ENCODE measurements around the gene KLC4. TPM values are rescaled to one million over a fixed set of nuclear protein-coding genes. Genes with fewer than 3 reads are reported as not detected.

The KLC4 gene
- total RNA-seq, 4 donors from 2014 or later: 23.4 to 41.0 (median 30.4) TPM

DNA sequence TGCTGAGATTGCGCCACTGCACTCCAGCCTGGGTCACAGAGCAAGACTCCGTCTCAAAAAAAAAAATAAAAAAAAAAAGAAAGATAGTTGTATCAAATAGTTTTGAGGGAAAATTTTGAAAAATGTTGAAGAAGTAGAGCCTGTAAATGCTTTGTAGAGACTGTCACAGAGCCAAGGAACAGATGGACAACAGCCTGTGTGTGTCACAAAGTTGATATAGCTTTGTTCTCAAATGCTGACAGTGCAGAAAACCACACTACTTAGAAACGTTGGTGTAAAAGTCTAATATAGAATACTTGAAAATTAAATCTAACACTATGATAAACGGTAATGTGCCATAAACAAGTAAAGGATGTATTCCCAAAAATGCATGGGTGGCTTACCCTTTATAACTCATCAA lies 42.1 kb downstream of the KLC4 start:
- no peaks in the 10 kb centered on the region for H3K36me3 ChIP-seq
- intact Hi-C loops (cut with DNase I): no loop called here
- H3K4me1 ChIP-seq: peaks cover 19% of the 10 kb centered on the region in 2 donors
- 74 to 77% methylated on average over 4 of the region's 4 CpGs for WGBS, 2 donors
- no peaks in the 10 kb centered on the region for H3K27me3 ChIP-seq
- no peak for DNase-seq
- H3K4me3 ChIP-seq (replicated peaks in 1 of 3): no peak overlapping the region
- H3K9me3 ChIP-seq: no peaks in the 10 kb centered on the region
- TF ChIP-seq CTCF (IDR thresholded peaks at IDR 0.05) (no peak), POLR2A (IDR thresholded peaks at IDR 0.05) (no peak)
- no peak overlapping the region for H3K27ac ChIP-seq

DNA sequence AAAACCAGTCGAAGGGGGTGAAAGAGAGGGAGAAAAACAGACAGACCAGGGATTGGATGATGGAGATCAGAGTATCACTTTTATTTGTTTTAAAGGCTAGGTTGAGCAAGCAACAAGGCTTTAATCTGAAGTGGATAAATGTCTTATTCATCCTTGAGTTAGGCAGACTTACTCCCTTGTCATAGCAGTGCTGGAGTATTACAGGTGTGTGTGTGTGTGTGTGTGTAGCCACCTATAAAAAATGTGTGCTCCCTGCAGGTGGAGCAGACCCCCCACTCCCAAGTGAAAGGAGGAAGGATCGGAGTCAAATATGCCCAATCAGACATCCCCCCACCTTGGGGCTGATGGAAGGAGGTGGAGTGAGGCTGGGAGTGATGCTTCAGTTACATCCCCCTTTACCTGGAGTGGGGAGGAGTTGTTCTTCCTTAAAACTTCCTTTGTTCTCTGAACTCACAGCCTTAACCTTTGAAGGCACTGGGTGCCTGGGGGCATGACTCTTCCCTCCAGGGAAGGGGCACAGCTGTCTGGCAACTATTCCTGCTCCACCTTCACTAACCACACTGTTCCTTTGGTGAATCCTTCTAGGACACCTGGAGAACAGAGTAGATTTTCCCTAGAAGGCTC lies 43.9 kb downstream of the KLC4 start:
- intact Hi-C loops (cut with DNase I): no loop called here
- DNase-seq: no peak
- Histone ChIP-seq H3K36me3 (no peaks in the 10 kb centered on the region), H3K27ac (no peak overlapping the region), H3K9me3 (no peaks in the 10 kb centered on the region), H3K4me3 (replicated peaks in 1 of 3) (no peak overlapping the region), H3K4me1 (peaks cover under 1% of the 10 kb centered on the region in 2 donors), H3K27me3 (no peaks in the 10 kb centered on the region)
- TF ChIP-seq POLR2A (IDR thresholded peaks at IDR 0.05): no peak
- no peak for TF ChIP-seq CTCF (IDR thresholded peaks at IDR 0.05)
- WGBS, 2 donors: 64 to 74% methylated on average over 2 of the region's 2 CpGs

GRCh38 chr6:43105538-43106222 lies 46.2 kb downstream of the KLC4 start:
- WGBS, 2 donors: 92 to 94% methylated on average over 9 of the region's 9 CpGs

DNA sequence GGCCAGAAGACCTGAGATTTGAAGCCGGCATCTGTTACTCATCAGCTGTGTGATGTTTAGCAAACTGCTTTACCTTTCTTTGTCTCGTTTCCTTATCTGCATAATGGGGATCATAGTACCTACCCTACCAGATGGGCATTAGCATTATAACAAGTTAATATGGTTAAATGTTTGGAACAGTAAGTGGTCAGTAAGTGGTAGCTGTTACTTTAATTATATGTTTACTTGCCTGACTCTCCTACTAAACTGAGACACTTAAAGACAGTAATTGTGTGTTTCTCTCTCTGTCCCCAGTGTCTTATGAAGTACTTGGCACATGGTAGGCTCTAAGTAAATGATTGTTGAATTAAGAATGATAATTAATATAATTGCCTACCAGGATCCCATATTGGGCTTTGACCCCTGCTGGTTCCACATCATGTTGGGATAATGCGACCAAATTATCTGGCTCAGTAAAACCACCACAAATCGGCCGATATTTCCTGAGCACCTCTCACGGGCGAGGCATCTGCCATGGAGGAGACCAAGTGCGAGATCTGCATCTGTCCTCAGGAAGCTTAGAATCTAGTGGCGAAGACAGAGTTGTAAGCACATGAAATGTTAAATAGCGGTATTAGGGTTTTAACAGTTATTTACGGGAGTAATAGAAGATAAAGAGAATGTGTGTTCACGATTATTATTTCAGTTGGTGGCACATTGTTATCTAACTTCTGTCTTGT lies 48.1 kb downstream of the KLC4 start:
- H3K4me1 ChIP-seq: no peaks in the 10 kb centered on the region
- no peak overlapping the region for H3K27ac ChIP-seq
- no peak for DNase-seq
- whole genome bisulfite sequencing, 2 donors: 97 to 98% methylated on average over 12 of the region's 12 CpGs
- TF ChIP-seq POLR2A (IDR thresholded peaks at IDR 0.05) (no peak), CTCF (IDR thresholded peaks at IDR 0.05) (no peak)
- H3K4me3 ChIP-seq (replicated peaks in 1 of 3): no peak overlapping the region
- H3K36me3 ChIP-seq: no peaks in the 10 kb centered on the region
- H3K9me3 ChIP-seq: no peaks in the 10 kb centered on the region
- intact Hi-C loops (cut with DNase I): no loop called here
- no peaks in the 10 kb centered on the region for H3K27me3 ChIP-seq

More at GRCh38 chr6:43105538-43106222, 46.2 kb downstream of the KLC4 start:
- Histone ChIP-seq H3K4me3 (replicated peaks in 1 of 3) (no peak overlapping the region), H3K27me3 (no peaks in the 10 kb centered on the region), H3K27ac (no peak overlapping the region), H3K36me3 (no peaks in the 10 kb centered on the region), H3K9me3 (no peaks in the 10 kb centered on the region), H3K4me1 (no peaks in the 10 kb centered on the region)
- no peak for DNase-seq
- intact Hi-C loops (cut with DNase I): no loop called here
- TF ChIP-seq CTCF (IDR thresholded peaks at IDR 0.05): no peak
